Measurements from ENCODE around the gene SDSL.

GRCh38 chr12:113448873-113449272, 26.7 kb downstream of the SDSL start:
- TF ChIP-seq RAD21 (CRISPR knock-in tag; IDR thresholded peaks at IDR 0.05) = no peak
- no peak for TF ChIP-seq RBAK (CRISPR knock-in tag; IDR thresholded peaks at IDR 0.05)
- no peak for TF ChIP-seq BHLHE40 (IDR thresholded peaks at IDR 0.05; ENCODE audit: low read length)
- TF ChIP-seq NR1H2 (CRISPR knock-in tag; IDR thresholded peaks at IDR 0.05; ENCODE audit: borderline replicate concordance, low read depth) = no peak
- TF ChIP-seq MAX (IDR thresholded peaks at IDR 0.05) = no peak
- TF ChIP-seq SP1 (IDR thresholded peaks at IDR 0.05) = no peak
- no peak for TF ChIP-seq SP1 (CRISPR knock-in tag; IDR thresholded peaks at IDR 0.05)
- TF ChIP-seq HDAC2 (CRISPR knock-in tag; IDR thresholded peaks at IDR 0.05) = no peak
- TF ChIP-seq THAP8 (CRISPR knock-in tag; IDR thresholded peaks at IDR 0.05; ENCODE audit: borderline replicate concordance) = no peak
